ENCODE measurements around the gene PLEKHJ1. TPM values are rescaled to one million over a fixed set of nuclear protein-coding genes. Genes with fewer than 3 reads are reported as not detected.

The PLEKHJ1 gene
- total RNA-seq, 4 donors from 2014 or later = 156 to 298 (median 227) TPM

- no peak overlapping the region for H3K4me3 ChIP-seq
- no peaks in the 10 kb centered on the region for H3K9me3 ChIP-seq
- DNase-seq = peak in 2 of 3 donors; percentile 77 to 88
- no peaks in the 10 kb centered on the region for H3K27me3 ChIP-seq
- peaks cover 18 to 69% (median 38%) of the 10 kb centered on the region in 4 donors for H3K4me1 ChIP-seq
- H3K36me3 ChIP-seq = peaks cover 0 to 38% (median 0%) of the 10 kb centered on the region in 3 donors
- TF ChIP-seq CTCF (IDR thresholded peaks at IDR 0.05) (peak in 1 of 6 experiments; percentile 7), POLR2A (IDR thresholded peaks at IDR 0.05) (peak; percentile 62 to 73)
- H3K27ac ChIP-seq = peak overlapping the region in 3 of 4 donors; percentile 56 to 74 (median 74)
These were observed 6.0 kb upstream of the PLEKHJ1 start for GRCh38 chr19:2242092-2242537.

DNA sequence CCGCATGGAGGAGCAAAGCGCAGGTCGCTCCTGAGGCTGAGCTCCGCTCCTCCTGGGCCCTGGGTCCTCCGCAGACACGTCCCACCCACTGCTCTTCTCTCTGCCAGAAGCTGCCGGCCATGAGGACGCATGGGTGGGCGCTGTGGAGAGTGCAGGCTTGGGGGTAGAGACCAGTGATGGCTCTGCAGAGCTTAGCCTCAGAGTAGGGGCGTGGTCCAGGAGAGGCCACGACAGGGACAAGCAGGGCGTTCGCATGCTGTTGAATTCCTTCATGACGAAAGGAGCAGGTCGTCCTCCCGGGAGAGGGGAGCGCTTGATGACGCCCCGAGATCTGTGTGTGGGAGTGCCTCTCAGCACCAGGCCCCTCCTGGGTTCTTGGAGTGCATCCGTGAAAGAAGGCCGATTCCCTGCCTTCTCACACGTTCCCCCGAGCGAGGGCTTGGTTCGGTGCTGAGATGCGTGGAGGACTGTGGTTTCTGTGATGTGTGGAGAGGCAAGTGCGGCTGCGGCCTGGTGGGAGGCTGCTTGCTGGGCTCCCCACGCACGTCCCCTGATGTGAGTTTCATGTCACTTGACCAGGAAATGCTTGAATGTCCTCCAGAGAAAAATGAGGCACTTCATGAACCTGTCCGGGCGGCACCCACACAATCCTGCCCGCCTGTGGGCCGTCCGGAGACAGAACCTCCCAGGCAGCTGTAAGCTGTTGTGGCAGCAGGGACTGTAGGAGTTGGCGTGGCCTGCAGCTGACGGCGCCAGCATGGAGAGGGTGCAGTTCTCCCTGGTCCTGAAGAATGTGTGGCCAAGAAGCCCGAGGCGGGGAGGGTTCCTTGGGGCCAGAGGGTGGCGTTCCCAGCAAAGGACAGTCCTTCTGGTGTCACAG lies 5.0 kb upstream of the PLEKHJ1 start:
- TF ChIP-seq CTCF (IDR thresholded peaks at IDR 0.05) (peak in 1 of 6 experiments; percentile 2), POLR2A (IDR thresholded peaks at IDR 0.05) (no peak)
- H3K4me1 ChIP-seq = peaks cover 18 to 69% (median 38%) of the 10 kb centered on the region in 4 donors
- H3K27ac ChIP-seq = peak overlapping the region; percentile 8 to 74 (median 72)
- no peaks in the 10 kb centered on the region for H3K9me3 ChIP-seq
- peaks cover 0 to 29% (median 0%) of the 10 kb centered on the region in 3 donors for H3K36me3 ChIP-seq
- H3K4me3 ChIP-seq = peak overlapping the region in 2 of 4 donors; percentile 3 to 33
- H3K27me3 ChIP-seq = no peaks in the 10 kb centered on the region
- no peak for DNase-seq

GRCh38 chr19:2239771-2240770 lies 3.9 kb upstream of the PLEKHJ1 start:
- peaks cover 18 to 71% (median 40%) of the 10 kb centered on the region in 4 donors for H3K4me1 ChIP-seq
- H3K4me3 ChIP-seq = peak overlapping the region; percentile 20 to 41 (median 30)
- H3K27ac ChIP-seq = peak overlapping the region; percentile 34 to 74 (median 72)
- TF ChIP-seq POLR2A (IDR thresholded peaks at IDR 0.05) (no peak), CTCF (IDR thresholded peaks at IDR 0.05) (no peak)
- H3K9me3 ChIP-seq = no peaks in the 10 kb centered on the region
- peak in 2 of 3 donors; percentile 53 to 66 for DNase-seq
- no peaks in the 10 kb centered on the region for H3K27me3 ChIP-seq
- H3K36me3 ChIP-seq = peaks cover 0 to 18% (median 0%) of the 10 kb centered on the region in 3 donors

- Histone ChIP-seq H3K9me3 (no peaks in the 10 kb centered on the region), H3K36me3 (peaks cover 0 to 9% (median 0%) of the 10 kb centered on the region in 3 donors), H3K4me3 (peak overlapping the region in 1 of 4 donors; percentile 4), H3K27me3 (no peaks in the 10 kb centered on the region), H3K4me1 (peaks cover 17 to 78% (median 45%) of the 10 kb centered on the region in 4 donors), H3K27ac (peak overlapping the region in 1 of 4 donors; percentile 71)
- no peak for TF ChIP-seq CTCF (IDR thresholded peaks at IDR 0.05)
- no peak for TF ChIP-seq POLR2A (IDR thresholded peaks at IDR 0.05)
- no peak for DNase-seq
These were observed 3.0 kb upstream of the PLEKHJ1 start for GRCh38 chr19:2239173-2239572.

GRCh38 chr19:2237869-2238153 lies 1.7 kb upstream of the PLEKHJ1 start:
- Histone ChIP-seq H3K27me3 (no peaks in the 10 kb centered on the region), H3K4me3 (peak overlapping the region in 3 of 4 donors; percentile 83 to 98 (median 90)), H3K27ac (peak overlapping the region in 2 of 4 donors; percentile 92 to 94), H3K4me1 (peaks cover 18 to 81% (median 45%) of the 10 kb centered on the region in 4 donors), H3K36me3 (peaks cover 0 to 13% (median 0%) of the 10 kb centered on the region in 3 donors), H3K9me3 (no peaks in the 10 kb centered on the region)
- TF ChIP-seq CTCF (IDR thresholded peaks at IDR 0.05) (no peak), POLR2A (IDR thresholded peaks at IDR 0.05) (no peak)
- DNase-seq = no peak
